ENCODE measurements around the gene NECAP2.
A peak's percentile ranks its signal among the peaks of the same experiment; 100 is the strongest.

NECAP2 gene

DNA sequence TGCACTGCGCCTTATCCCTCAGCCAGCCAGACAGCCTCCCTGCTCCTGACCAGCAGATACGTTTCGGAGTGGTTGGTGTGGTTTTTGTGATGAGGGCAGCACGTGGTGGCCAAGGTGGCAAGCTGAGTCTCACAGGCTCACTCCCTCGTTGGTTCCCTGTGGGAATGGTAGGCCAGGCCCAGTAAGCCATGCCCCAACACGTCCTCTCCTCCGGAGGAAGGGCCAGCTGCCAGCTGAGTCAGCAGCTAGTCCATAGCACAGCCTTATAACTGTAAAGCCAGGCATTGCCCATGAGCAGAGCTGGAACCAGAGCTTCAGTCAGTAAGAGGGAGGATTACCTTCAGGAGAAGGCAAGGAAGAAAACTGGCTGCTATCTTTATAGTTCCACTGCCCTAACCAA lies 43.9 kb upstream of the NECAP2 start:
- H3K4me3 ChIP-seq (ENCODE audit: low read depth, low read length): no peak overlapping the region
- in situ Hi-C loops (cut with HindIII; ENCODE audit: low sequenced_read_pairs): no loop called here

DNA sequence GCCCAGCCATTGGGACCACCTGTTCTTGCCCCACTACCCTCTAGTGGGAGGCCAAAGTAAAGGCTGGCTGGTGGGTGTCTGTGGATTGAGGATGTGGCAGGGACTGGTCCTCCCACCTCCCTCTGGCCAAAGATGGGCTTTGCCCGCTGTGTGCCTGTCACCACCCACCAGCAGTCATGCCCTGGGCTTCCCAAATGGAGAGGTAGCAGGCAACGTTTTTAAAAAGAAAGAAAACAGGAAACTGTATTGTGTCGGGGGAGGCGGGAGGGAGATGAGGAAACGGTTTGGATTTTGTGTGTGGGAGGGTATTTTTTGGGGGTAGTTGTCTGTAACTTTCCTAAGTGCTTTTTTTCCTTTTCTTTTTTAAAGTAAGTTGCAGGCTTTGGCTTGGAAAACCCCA lies 43.4 kb upstream of the NECAP2 start:
- H3K4me3 ChIP-seq (ENCODE audit: low read depth, low read length): no peak overlapping the region
- TF ChIP-seq, protein P1, sequence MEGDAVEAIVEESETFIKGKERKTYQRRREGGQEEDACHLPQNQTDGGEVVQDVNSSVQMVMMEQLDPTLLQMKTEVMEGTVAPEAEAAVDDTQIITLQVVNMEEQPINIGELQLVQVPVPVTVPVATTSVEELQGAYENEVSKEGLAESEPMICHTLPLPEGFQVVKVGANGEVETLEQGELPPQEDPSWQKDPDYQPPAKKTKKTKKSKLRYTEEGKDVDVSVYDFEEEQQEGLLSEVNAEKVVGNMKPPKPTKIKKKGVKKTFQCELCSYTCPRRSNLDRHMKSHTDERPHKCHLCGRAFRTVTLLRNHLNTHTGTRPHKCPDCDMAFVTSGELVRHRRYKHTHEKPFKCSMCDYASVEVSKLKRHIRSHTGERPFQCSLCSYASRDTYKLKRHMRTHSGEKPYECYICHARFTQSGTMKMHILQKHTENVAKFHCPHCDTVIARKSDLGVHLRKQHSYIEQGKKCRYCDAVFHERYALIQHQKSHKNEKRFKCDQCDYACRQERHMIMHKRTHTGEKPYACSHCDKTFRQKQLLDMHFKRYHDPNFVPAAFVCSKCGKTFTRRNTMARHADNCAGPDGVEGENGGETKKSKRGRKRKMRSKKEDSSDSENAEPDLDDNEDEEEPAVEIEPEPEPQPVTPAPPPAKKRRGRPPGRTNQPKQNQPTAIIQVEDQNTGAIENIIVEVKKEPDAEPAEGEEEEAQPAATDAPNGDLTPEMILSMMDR (IDR thresholded peaks at IDR 0.05; ENCODE audit: low read depth, low read length, missing control alignments): no peak
- no peak for DNase-seq (ENCODE audit: low read depth)
- in situ Hi-C loops (cut with HindIII; ENCODE audit: low sequenced_read_pairs): no loop called here

More for the DNA sequence above, 43.9 kb upstream of the NECAP2 start:
- peak; percentile 59 for DNase-seq (ENCODE audit: low read depth)
- TF ChIP-seq, protein P1 (IDR thresholded peaks at IDR 0.05; ENCODE audit: low read depth, low read length, missing control alignments): no peak

DNA sequence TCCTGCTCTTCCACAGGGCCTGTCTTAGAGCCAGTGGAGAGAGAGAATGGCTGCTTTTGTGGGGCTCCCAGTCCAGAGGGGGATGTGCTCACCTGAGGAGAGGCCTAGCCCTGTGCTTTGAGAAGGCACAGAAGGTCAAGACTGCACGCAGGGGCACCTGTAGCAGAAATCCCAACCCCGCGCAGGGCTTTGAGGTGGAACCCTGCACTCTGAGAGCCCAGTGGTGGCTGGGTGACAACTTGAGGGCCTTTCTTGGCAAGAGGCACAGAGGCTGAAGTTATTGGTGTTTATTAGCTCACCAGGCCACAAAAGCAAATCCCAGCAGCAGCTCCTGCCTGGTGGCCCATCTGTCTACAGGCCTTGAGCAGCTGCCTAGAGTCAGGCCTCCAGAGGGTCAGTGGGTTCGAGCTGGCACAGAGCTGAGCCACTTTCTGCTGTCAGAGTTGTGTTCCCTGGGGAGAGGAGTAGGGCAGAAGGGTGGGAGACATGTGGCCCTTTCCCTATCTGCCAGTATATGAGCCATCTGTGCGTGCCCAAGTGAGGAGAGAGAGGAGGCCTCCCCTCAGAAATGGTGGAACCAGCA lies 42.1 kb upstream of the NECAP2 start:
- no peak for DNase-seq (ENCODE audit: low read depth)
- TF ChIP-seq, protein P1 (IDR thresholded peaks at IDR 0.05; ENCODE audit: low read depth, low read length, missing control alignments): no peak
- H3K4me3 ChIP-seq (ENCODE audit: low read depth, low read length): no peak overlapping the region
- in situ Hi-C loops (cut with HindIII; ENCODE audit: low sequenced_read_pairs): no loop called here

- no peak overlapping the region for H3K4me3 ChIP-seq (ENCODE audit: low read depth, low read length)
- in situ Hi-C loops (cut with HindIII; ENCODE audit: low sequenced_read_pairs): no loop called here
- DNase-seq (ENCODE audit: low read depth): no peak
- TF ChIP-seq, protein P1 (IDR thresholded peaks at IDR 0.05; ENCODE audit: low read depth, low read length, missing control alignments): no peak
These were observed 37.8 kb upstream of the NECAP2 start for GRCh38 chr1:16402742-16403141.

- DNase-seq (ENCODE audit: low read depth): no peak
- H3K4me3 ChIP-seq (ENCODE audit: low read depth, low read length): no peak overlapping the region
- in situ Hi-C loops (cut with HindIII; ENCODE audit: low sequenced_read_pairs): no loop called here
- TF ChIP-seq, protein P1 (IDR thresholded peaks at IDR 0.05; ENCODE audit: low read depth, low read length, missing control alignments): no peak
These were observed 35.1 kb upstream of the NECAP2 start for GRCh38 chr1:16405441-16405840.

DNA sequence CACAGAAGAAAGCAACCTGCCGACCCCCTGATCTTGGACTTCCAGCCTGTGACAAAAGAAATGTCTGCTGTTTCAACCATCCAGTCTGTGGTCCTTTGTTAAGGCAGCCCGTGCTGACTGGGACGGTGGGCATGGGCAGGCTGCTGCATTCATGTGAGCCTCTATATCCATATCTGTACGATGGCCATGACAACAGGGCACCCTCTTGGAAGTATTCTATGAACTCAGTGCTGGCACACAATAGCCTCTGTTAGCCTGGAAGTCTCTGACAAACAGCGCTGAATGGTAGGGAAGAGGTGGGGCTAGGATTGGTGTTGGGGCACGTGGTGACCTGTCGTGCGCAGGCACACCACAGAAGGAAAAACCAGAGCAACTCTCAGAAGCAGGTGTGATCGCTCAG lies 33.7 kb upstream of the NECAP2 start:
- in situ Hi-C loops (cut with HindIII; ENCODE audit: low sequenced_read_pairs): no loop called here
- TF ChIP-seq, protein P1 (IDR thresholded peaks at IDR 0.05; ENCODE audit: low read depth, low read length, missing control alignments): no peak
- DNase-seq (ENCODE audit: low read depth): no peak
- no peak overlapping the region for H3K4me3 ChIP-seq (ENCODE audit: low read depth, low read length)

Data from astrocyte of the cerebellum (primary cell).